DMS114 treated with DMSO at 0.1 percent for 48 hours (cell line): ENCODE measurements around the gene NOXA1.

Experiments
- DNase-seq: peaks from one replicate; lab custom pipeline; 2025; ENCODE audit not compliant: unreplicated experiment; lab: John Stamatoyannopoulos, UW

Gene NOXA1

DNA sequence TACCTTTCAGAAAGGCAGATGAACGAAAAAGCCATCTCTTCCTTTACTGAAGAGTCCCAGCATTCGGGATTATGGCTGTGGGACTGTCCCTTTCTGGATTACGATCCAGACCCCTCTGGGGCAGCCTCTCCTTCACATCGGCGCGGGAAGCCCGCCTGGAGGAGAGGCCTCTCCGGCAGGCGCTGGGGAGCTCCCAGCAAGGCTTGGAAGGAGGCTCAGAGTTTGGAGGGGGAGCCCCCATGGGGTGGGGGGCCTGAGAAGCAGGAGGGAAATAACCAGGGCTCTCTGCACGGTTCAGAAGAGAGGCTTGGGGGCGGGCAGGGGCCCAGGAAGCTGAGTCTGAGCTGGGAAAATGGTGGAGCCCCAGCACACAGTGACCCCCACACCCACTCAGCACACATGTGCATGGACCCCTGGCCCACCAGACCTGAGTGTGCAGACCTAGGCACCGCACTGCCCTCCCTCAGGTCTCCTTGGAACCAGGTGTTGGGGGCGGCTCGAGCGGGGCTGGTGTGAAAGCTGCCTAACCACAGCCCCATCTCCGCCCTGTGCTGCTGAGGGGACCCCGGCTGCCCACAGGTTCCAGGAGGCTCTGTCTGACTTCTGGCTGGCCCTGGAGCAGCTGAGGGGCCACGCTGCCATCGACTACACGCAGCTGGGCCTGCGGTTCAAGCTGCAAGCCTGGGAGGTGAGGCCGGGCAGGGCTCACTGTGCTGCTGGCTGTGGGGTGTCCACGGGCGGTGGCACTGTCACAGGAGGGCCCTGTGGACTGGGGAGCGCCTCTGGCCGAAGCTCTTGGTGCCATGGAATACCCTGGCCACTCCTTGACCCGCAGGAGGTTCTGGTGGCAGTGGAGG, 4.5 kb downstream of the NOXA1 start:
- no peak for DNase-seq

DNA sequence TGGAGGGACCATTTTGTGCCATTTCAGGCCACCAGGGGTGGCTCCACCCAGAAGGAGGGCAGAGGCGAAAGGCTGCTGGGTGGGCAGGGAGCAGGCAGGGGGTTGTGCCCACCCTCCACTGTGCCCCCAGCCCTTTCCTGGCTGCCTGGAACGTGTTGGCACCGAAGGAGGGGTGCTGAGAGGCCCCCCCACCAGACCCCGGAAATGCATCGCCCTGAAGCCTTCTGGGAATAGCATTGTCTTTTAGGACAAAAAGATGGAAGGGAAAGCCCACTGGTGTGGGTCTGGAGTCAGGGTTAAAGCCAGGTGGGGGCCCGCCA, 5.1 kb downstream of the NOXA1 start:
- DNase-seq = no peak

DNA sequence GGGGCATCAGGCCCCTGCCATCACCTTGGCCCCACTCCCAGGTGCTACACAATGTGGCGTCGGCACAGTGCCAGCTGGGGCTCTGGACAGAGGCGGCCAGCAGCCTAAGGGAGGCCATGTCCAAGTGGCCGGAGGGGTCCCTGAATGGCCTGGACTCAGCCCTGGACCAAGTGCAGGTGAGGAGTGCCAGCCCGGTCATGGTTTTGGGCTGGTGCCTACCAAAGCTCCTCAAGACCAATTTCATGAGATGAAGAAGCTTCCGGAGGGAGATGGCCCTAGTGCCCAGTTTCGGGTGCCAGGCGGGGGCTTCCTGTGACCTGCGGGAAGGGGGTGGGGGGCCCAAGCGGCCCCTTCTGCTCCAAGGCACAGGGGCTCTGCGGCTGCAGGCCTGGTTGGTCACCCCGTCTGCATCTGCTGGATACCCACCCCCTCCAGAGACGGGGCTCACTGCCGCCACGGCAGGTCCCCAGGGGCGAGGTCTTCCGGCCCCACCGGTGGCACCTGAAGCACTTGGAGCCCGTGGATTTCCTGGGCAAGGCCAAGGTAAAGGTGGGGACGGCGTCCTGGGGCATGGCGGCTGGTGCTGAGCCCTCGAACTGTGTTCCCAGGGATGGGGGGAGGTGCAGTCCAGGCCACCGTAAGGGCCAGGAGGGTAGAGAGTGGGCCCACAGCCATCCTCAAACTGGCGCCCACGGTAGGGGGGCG, 5.8 kb downstream of the NOXA1 start:
- DNase-seq = no peak

DNA sequence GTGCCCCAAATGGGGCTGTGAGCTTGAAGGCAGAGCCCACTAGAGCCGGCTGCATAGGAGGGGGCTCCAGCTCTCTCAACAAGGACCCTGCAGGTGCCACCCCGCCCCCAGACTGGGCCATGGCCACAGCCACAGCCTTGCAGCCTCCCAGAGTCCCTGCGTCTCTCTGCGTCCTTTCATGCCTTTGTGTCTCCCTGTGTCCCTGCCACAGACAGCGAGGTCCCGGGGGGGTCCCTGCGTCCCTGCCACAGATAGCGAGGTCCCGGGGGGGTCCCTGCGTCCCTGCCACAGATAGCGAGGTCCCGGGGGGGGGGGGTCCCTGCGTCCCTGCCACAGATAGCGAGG, 6.3 kb downstream of the NOXA1 start:
- DNase-seq = no peak

DNA sequence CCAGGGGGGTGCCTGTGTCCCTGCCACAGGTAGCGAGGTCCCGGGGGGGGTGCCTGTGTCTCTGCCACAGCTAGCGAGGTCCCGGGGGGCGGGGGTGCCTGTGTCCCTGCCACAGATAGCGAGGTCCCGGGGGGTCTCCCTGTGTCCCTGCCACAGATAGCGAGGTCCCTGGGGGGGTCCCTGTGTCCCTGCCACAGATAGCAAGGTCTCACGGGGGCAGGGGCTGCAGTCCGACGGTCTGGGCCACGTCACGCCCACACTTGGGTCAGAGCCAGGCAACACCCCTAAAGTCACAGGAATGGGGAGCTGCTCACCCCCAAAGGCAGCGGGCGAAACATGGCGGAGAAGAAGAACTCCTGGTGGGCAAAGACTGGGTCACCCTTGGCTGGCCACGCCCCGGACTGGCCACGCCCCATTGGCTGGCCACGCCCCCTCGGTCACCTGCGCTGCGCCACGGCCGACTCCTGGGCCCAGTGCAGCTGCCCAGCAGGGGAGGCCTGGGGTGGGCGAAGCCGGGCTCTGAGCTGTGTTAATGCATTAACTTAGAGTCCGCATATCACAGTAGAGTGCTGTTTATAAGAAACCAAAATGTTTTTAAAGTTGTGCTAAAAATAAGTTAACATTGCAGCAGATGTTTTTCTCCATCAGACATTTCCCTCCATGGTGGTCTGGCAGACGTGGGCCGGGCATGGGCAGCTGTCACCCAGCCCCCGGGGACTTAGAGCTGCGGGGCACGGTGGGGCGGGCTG, 7.0 kb downstream of the NOXA1 start:
- no peak for DNase-seq

DNA sequence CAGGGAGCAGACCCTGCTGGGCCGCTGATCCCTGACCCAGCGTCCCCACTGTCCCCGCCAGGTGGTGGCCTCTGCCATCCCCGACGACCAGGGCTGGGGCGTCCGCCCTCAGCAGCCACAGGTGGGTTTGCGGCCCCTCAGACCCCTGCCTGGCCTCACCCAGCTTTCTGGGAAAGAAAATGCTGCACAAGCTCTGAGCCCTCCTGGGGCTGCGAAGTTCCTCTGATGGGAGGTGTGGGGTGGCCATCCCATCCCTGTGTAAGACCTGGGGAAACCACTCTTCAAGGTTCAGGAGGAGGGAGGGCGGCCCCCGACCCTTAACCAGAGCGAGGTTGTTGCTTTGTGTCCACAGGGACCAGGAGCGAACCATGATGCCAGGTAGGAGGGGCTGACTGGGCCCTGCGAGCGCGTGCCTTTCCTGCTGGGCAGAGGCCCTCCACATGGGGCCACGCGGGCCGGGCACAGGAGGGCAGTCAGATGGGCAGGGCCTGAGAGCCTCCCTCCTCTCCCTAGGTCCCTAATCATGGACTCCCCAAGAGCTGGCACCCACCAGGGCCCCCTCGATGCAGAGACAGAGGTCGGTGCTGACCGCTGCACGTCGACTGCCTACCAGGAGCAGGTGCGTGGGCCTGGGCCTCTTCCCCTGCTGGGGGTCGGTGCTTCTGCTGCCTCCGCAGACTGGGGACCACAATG, 7.7 kb downstream of the NOXA1 start:
- DNase-seq = no peak

DNA sequence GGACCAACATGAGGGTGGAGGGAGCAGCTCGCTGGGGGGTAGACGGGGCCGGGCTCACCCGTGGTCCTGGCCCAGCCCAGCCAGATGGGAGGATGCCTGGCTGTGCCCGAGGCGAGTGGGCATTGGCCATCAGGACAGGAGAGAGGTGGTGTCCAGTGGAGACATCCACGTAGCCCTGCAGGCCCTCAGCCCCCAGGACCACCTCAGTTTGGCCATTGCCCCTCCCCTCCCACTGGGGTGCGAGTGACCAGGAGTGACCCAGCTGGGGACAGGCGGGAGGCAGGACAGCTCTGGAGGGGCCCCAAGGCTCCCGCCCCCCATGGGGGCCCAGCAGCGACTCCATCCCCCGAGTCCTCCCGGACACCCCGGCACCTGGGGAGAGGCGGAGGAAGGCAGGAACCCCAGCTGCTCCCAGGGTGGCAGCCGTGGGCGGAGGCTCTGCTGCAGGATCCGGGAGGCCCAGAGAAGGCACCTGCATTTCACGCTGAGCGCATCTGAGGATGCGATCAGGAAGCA, 8.3 kb downstream of the NOXA1 start:
- no peak for DNase-seq

DNA sequence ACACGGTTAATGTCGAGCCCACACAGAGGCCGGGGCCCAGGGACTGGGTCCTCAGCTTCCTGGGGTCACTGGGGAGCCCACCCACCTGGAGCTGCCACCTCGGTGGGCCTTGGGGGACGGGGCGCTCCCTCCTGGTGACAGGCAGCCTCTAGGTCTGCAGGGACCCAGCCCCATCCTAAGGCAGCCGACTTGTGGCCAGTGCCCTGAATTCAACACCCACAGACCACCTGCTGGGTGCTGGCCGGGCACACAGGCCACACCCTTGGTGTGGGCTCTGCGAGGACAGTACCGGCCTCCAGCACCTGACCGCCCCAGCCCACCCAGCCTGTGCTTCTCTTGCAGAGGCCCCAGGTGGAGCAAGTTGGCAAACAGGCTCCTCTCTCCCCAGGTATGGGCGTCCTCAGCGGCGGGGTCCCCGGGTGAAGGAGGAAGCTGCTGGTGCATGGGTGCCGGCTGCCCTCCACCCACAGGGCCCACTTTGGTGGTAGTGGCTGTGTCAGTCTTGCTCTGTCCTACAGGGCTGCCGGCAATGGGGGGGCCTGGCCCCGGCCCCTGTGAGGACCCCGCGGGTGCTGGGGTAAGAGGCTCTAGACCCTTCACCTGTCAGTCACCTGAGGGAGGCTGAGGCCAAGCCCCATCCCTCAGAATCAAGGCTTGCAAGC, 9.6 kb downstream of the NOXA1 start:
- no peak for DNase-seq

DNA sequence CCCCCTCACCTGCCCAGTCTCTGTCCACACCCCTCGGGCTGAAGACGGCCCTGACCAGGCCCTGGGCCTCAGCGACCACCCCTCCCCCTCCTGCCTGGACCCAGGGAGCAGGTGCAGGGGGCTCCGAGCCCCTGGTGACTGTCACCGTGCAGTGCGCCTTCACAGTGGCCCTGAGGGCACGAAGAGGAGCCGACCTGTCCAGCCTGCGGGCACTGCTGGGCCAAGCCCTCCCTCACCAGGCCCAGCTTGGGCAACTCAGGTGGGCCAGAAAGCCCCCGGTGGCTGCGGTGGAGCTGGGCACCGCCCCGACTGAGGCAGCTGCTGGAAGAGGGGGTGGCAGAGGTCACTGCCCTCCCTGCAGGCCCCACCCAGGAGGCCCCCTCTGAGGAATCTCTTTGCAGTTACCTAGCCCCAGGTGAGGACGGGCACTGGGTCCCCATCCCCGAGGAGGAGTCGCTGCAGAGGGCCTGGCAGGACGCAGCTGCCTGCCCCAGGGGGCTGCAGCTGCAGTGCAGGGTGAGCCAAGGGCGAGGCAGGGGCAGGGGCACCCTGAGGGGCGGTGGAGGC, 10.2 kb downstream of the NOXA1 start:
- DNase-seq = no peak

DNA sequence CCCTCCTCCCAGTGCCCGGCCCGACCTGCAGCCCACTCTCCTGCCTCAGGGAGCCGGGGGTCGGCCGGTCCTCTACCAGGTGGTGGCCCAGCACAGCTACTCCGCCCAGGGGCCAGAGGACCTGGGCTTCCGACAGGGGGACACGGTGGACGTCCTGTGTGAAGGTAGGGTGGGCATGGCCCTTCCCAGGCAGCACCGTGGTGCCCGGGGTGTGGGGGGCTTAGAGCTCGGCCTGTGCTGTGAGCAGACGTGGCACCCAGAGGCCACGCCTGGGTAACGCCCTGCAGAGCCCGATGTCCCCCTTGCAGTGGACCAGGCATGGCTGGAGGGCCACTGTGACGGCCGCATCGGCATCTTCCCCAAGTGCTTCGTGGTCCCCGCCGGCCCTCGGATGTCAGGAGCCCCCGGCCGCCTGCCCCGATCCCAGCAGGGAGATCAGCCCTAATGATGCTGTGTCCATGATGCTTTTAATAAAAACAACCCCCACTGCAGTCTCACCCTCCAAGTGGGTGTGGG, 10.8 kb downstream of the NOXA1 start:
- DNase-seq = no peak

DNA sequence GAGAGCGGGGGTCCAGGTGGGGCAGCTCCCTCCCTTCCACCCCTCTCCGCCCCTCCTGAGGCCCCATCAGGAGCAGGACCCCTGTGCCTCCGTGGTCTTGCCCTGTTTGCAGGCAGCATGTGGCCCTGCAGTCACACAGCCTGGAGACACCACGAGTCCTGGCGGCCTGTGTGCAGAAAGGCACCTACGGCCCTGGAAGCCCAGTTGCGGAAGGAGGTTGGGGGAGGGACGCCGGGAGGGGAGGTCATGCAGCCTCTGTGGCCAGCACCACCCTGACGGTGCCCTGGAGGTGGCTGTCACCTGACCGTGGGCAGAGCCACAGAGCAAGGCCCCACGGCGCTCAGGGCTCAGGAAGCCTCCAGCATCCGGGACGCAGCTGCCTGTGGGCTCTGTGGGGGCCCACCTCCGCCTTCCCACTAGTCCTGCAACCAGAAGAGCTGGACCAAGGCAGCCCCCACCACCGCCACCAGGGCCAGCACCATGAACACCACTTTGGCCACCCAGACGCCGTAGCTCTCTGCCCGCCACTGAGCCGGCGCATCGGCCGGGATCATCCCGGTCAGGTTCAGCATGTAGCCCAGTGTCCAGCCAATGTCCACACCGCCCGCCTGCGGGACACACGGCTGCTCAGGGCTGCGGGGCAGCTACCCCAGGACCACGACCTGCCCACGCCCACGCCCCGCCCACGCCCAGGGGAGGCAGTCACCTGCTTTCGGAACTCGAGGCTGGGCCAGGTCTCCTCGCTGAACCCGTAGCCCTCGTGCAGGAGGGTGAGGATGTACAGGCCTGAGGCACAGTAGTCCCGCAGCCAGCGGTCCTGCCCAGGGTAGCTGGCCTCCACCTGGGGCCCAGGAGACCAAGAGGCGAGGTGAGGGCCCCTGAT, 11.5 kb downstream of the NOXA1 start:
- no peak for DNase-seq

DNA sequence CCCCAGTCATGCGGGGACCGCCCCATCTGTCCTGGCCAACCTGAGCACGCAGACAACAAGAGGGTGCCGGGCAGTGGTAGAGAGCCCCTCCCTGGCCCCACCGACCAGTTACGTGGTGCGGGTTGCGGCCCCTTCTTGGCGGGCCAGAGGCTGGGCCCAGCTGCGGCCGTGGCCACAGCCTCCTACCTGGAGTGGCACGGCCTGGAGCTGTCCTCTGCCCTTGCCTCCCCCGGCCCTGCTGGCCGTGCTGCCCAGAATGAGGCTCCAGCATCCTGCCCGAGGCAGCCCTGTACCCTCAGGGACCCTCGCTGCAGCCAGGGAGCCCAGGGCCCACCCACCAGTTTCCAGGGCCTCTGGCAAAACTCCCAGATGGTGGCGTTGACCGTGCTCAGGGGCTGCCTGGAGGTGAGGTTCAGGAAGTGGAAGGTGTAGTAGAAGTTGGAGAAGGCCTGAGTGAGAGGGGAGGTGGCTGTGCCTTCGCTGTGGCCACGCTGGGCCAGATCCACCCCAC, 12.2 kb downstream of the NOXA1 start:
- DNase-seq = no peak

DNA sequence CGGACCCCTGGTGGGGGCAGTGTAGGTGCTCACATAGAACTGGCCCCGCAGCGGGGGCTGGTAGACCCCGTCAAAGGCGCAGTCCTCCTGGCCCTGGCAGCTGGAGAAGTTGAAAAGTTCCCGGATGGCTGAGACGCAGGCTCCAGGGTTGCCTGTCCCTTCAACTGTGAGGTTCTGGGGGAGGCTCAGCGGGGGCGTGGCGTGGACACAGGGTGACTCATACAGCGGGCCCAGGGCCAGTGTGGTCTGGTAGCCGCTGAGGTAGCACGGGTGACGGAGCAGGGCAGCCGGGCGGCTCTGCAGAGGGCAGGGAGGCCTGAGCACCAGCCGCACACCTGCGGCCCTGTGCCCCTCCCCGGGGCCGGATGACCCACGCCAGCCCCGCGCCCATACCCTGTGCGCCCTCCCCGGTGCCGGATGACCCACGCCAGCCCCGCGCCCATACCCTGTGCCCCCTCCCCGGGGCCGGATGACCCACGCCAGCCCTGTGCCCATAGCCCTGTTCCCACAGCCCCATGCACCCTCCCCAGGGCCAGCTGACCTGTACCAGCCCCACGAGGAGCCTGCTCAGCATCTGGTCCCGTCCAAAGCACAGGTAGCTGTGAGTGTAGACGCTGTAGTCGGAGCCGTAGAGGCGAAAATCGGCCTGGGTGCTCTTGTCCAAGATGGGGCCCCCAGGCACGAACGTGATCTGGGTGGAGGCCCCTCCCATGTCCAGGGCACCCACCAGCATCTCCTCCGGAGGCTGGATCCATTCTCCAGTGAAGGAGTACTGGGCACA, 13.0 kb downstream of the NOXA1 start:
- DNase-seq = no peak

DNA sequence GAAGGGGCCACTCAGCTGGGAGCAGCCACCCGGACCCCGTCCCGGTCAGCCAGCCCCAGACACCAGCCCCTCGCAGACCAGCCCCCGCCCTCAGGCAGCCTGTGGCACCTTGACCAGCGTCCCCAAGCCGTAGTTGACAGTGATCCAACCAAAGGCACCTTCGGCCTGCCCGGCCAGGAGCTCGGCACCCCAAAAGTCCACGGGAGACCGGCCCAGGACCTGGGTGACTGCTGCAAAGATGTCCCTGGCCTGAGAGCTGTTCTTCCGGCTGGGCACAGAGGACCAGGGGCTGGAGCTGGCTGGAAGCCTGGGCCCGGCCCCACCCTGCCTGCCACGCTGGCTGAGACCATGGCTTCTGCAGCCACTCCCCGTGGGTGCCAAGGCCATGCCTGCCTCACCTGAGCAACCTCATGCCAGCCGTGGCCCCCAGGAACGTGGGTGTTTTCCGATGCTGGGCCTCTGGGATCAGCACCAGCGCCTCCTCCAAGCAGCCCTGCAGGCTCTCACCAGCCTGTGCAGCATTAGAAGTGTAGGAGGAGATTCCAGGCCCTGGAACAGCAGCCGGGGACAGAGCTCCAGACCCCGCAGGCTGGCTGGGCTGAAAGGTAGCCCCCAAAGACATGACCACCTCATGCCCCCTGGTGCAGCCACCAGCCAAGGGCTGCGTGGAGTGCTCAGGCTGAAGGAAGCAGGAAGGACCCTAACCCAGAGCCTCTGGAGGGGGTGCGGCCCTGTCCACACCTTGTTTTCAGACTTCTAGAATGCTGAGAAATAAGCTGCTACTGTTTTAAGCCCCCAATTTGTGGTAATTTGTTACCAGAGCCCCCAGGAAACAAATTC, 13.8 kb downstream of the NOXA1 start:
- DNase-seq = no peak

DNA sequence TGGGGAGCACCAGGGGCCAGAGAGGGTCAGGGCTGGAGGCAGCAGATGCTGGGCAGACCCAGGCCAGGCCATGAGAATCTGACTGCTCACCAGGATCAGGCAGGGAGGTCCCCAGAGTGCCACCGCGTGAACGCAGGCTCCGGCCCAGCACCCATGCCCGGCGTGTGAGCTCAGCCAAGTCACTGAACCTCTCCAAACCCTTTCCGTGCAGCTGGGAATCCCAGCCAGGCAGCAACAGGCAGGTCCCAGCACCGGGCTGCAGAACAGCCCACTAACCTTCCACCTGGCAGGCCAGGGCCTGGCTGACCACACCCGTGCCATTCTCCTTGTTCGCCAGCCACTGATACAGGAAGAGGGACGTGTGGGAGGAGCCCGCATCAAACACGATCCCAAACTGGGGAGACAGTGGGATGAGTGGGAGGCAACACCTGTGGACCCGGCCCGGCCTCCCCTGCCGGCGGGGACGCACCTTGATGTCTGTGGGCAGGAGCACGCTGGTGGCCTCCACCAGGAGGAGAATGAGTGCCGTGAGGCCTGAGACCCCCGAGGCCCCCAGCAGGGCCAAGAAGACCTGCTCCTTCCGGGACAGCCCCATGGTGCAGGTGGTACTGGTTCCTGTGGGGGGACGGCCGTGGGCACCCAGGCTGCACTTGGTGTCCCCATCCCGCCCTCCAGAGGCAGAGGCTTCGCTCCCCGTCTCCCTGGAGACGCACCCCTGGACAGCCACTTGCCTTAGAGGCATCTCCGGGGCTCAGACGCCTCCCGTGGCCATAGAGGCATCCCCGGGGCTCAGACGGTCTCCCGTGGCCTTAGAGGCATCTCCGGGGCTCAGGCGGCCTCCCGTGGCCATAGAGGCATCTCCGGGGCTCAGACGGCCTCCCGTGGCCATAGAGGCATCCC, 14.7 kb downstream of the NOXA1 start:
- no peak for DNase-seq

DNA sequence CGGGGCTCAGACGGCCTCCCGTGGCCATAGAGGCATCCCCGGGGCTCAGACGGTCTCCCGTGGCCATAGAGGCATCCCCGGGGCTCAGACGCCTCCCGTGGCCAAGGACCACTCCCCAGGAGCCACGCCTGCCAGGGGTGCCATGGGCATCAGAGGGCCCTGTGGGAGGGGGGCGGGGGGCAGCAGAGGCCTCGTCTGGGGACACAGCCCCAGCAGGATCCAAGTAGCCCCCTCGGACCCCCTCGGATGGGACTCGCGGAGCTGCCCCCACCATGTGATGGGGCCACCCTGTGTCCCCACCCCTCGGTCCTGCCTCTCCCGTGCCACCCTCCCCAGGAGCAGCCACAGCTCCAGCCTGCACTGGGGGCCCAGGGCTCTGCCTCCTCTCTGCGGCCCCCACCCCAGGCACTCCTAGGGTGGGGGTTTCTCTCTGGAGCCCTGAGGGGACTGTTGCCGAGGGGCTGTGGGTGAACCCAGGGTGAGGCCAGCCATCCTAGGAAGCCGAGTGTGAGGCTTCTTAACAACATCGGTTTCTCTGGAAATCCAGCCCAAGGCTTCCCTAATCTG, 15.5 kb downstream of the NOXA1 start:
- no peak for DNase-seq
